C4-2B (cell line): ENCODE results near the gene TESK2.
"Not testable (repeated sequence)": the region's sequence is repeated elsewhere in the genome, so short reads cannot be mapped to it uniquely, and the experiment has no call there.

Experiments used
- CTCF ChIP-seq: fragments of 450-650 bp; conservative IDR thresholded peaks from 2 replicates; pipeline ENCODE4 v1.5.1; 2017; ENCODE audit warnings: mild to moderate bottlenecking
- ZFX ChIP-seq: fragments of 450-650 bp; IDR thresholded peaks from 2 replicates; pipeline ENCODE4 v1.6.1; 2017

GRCh38 chr1:45519774-45520173 lies 28.8 kb upstream of the TESK2 start:
- not testable (repeated sequence) for TF ChIP-seq CTCF, ZFX
